Placental epithelial cell (primary cell): ENCODE measurements around the gene PCDHB7. TPM values are rescaled to one million over a fixed set of nuclear protein-coding genes. Genes with fewer than 3 reads are reported as not detected.

Experiments used
- total RNA-seq: library from RNA; depleted of rRNA; stranded (reverse); fragments of >200 nt; gene quantifications from 2 replicates; pipeline ENCODE4 v1.2.3, GENCODE V29; 2012

The PCDHB7 gene
- total RNA-seq: 0.22 and 0.79 TPM in 2 replicates

GRCh38 chr5:141172381-141173204 is at the start of gene PCDHB7:
Gene PCDHB7, plus strand, starts transcription at chr5:141172644. Its CDS starts 192 bp downstream, at chr5:141172836.

GRCh38 chr5:141135030-141135717 is 37.3 kb upstream of the PCDHB7 start, which contains the start of gene PCDHB5:
Gene PCDHB5, plus strand, starts transcription at chr5:141135206. Its CDS starts 229 bp downstream, at chr5:141135435.

GRCh38 chr5:141149812-141150211 is 22.6 kb upstream of the PCDHB7 start, which contains the start of gene PCDHB6:
Gene PCDHB6, plus strand, starts transcription at chr5:141150057. Its CDS starts 201 bp downstream, at chr5:141150258.

GRCh38 chr5:141177577-141178191 is 5.2 kb downstream of the PCDHB7 start, which contains the start of gene PCDHB8:
Gene PCDHB8, plus strand, starts transcription at chr5:141177790. Its CDS starts 245 bp downstream, at chr5:141178035.

GRCh38 chr5:141182248-141182647 is 9.8 kb downstream of the PCDHB7 start, which contains the start of gene PCDHB16:
Gene PCDHB16, plus strand, starts transcription at chr5:141182387. Its CDS starts 173 bp downstream, at chr5:141182560.

GRCh38 chr5:141186897-141187512 is 14.6 kb downstream of the PCDHB7 start, which contains the start of gene PCDHB9:
Gene PCDHB9, plus strand, starts transcription at chr5:141187161. Its CDS starts 158 bp downstream, at chr5:141187319.

DNA sequence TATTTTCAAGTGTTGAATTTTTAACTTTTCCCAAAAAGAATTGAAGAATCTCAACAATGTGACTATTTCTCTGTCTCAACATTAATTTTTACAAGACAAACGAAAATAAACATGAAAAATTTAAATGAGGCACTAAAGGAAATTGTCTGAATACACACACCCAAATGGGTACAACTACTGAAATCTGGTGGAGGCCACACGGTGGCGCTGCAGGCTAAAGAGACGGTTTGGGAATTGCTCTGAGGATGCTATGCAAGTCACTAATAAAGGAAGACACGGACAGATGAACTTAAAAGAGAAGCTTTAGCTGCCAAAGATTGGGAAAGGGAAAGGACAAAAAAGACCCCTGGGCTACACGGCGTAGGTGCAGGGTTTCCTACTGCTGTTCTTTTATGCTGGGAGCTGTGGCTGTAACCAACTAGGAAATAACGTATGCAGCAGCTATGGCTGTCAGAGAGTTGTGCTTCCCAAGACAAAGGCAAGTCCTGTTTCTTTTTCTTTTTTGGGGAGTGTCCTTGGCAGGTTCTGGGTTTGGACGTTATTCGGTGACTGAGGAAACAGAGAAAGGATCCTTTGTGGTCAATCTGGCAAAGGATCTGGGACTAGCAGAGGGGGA is 19.8 kb downstream of the PCDHB7 start, which contains the start of gene PCDHB10:
Gene PCDHB10, plus strand, starts transcription at position 244 of the 616 bp plus-strand sequence. Its CDS starts 200 bp downstream, at position 444.

DNA sequence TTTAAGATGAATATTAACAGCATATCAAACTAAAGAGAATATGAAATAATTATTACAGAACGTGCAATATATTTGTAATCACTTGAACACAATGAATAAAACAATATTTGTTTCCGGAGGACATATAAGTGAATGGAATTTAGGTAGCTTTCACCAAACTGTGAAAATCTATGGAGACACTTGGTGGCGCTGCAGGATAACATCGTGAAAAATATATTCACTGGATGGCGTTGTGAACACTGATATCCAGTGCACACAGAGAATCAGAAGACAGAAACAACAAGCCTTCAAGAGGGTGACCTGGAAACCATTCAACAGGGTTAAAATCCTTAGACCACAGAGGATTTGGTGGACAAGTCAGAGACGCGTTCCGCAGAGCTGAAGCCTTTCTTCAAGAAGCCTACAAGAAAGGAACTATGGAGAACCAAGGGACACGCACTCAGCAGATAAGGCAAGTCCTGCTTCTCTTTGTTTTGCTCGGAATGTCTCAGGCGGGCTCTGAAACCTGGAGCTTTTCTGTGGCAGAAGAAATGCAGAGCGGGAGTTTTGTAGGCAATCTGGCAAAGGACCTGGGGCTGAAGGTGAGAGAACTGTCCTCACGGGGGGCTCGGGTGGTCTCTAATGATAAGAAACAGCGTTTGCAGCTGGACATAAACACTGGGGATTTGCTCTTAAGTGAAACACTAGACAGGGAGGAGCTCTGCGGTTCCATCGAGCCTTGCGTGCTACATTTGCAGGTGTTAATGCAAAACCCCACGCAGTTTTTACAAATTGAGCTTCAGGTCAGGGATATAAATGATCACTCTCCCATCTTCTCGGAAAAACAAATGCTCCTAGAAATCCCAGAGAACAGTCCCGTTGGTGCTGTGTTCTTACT is 27.2 kb downstream of the PCDHB7 start, which contains the start of gene PCDHB11:
Gene PCDHB11, plus strand, starts transcription at position 269 of the 877 bp plus-strand sequence. Its CDS starts 148 bp downstream, at position 417.

GRCh38 chr5:141208478-141208877 is 36.0 kb downstream of the PCDHB7 start, which contains the start of gene PCDHB12:
Gene PCDHB12, plus strand, starts transcription at chr5:141208719. Its CDS starts 189 bp downstream, at chr5:141208908.

GRCh38 chr5:141213656-141214339 is 41.4 kb downstream of the PCDHB7 start, which contains the start of gene PCDHB13:
Gene PCDHB13, plus strand, starts transcription at chr5:141213919. Its CDS starts 205 bp downstream, at chr5:141214124.

GRCh38 chr5:141223112-141223783 is 50.8 kb downstream of the PCDHB7 start, which contains the start of gene PCDHB14:
Gene PCDHB14, plus strand, starts transcription at chr5:141223343. Its CDS starts 163 bp downstream, at chr5:141223506.

Other genes with a start within 250 kb of the PCDHB7 start
- gene PCDHAC1, start 246.3 kb upstream of the PCDHB7 start, total RNA-seq: 0.39 TPM in 1 of 2 replicates, not detected in the other
- 0.39 TPM in 1 of 2 replicates, not detected in the other for gene PCDHAC2, start 206.2 kb upstream of the PCDHB7 start, total RNA-seq
- not detected in 2 replicates for gene PCDHB1, start 121.3 kb upstream of the PCDHB7 start, total RNA-seq
- 0.39 and 1.2 TPM in 2 replicates for gene PCDHB2, start 78.0 kb upstream of the PCDHB7 start, total RNA-seq
- 0.11 and 0.39 TPM in 2 replicates for gene PCDHB3, start 72.2 kb upstream of the PCDHB7 start, total RNA-seq
- 0.22 and 0.39 TPM in 2 replicates for gene PCDHB4, start 50.8 kb upstream of the PCDHB7 start, total RNA-seq
- gene PCDHB5, start 37.4 kb upstream of the PCDHB7 start, total RNA-seq: under 0.01 and 0.54 TPM in 2 replicates
- gene PCDHB6, start 22.6 kb upstream of the PCDHB7 start, total RNA-seq: 0.11 and 0.39 TPM in 2 replicates
- under 0.01 TPM in 1 of 2 replicates, not detected in the other for gene PCDHB8, start 5.1 kb downstream of the PCDHB7 start, total RNA-seq
- under 0.01 and 0.11 TPM in 2 replicates for gene PCDHB16, start 9.7 kb downstream of the PCDHB7 start, total RNA-seq
- gene PCDHB9, start 14.5 kb downstream of the PCDHB7 start, total RNA-seq: 0.54 TPM in 1 of 2 replicates, not detected in the other
- gene PCDHB10, start 19.7 kb downstream of the PCDHB7 start, total RNA-seq: 0.39 TPM in 1 of 2 replicates, not detected in the other
- gene PCDHB11, start 27.0 kb downstream of the PCDHB7 start, total RNA-seq: 0.39 TPM in 1 of 2 replicates, not detected in the other
- under 0.01 and 0.11 TPM in 2 replicates for gene PCDHB12, start 36.1 kb downstream of the PCDHB7 start, total RNA-seq
- gene PCDHB13, start 41.3 kb downstream of the PCDHB7 start, total RNA-seq: 0.43 and 0.79 TPM in 2 replicates
- gene PCDHB14, start 50.7 kb downstream of the PCDHB7 start, total RNA-seq: 0.22 and 1.2 TPM in 2 replicates
- gene PCDHB15, start 72.8 kb downstream of the PCDHB7 start, total RNA-seq: 0.11 and 0.39 TPM in 2 replicates
- gene SLC25A2, start 131.4 kb downstream of the PCDHB7 start, total RNA-seq: 0.22 and 0.39 TPM in 2 replicates
- 49.9 and 60.9 TPM in 2 replicates for gene TAF7, start 148.1 kb downstream of the PCDHB7 start, total RNA-seq
- gene PCDHGA1, start 157.9 kb downstream of the PCDHB7 start, total RNA-seq: 0.22 and 0.39 TPM in 2 replicates
- 0.43 and 1.2 TPM in 2 replicates for gene PCDHGA2, start 166.1 kb downstream of the PCDHB7 start, total RNA-seq
- 0.33 and 1.2 TPM in 2 replicates for gene PCDHGA3, start 171.2 kb downstream of the PCDHB7 start, total RNA-seq
- 0.98 and 2.0 TPM in 2 replicates for gene PCDHGB1, start 177.5 kb downstream of the PCDHB7 start, total RNA-seq
- 1.5 and 2.7 TPM in 2 replicates for gene PCDHGA4, start 182.4 kb downstream of the PCDHB7 start, total RNA-seq
- gene PCDHGB2, start 187.3 kb downstream of the PCDHB7 start, total RNA-seq: 0.33 and 2.4 TPM in 2 replicates
- 0.43 and 1.6 TPM in 2 replicates for gene PCDHGA5, start 191.5 kb downstream of the PCDHB7 start, total RNA-seq
- 3.1 and 5.9 TPM in 2 replicates for gene PCDHGB3, start 197.6 kb downstream of the PCDHB7 start, total RNA-seq
- gene PCDHGA6, start 201.2 kb downstream of the PCDHB7 start, total RNA-seq: 2.6 and 3.9 TPM in 2 replicates
- 2.8 and 5.5 TPM in 2 replicates for gene PCDHGA7, start 210.1 kb downstream of the PCDHB7 start, total RNA-seq
- gene PCDHGB4, start 215.1 kb downstream of the PCDHB7 start, total RNA-seq: 12.0 and 13.0 TPM in 2 replicates
- gene PCDHGA8, start 220.0 kb downstream of the PCDHB7 start, total RNA-seq: 1.2 and 3.5 TPM in 2 replicates
- gene PCDHGB5, start 225.3 kb downstream of the PCDHB7 start, total RNA-seq: 13.7 and 15.4 TPM in 2 replicates
- 4.3 and 5.7 TPM in 2 replicates for gene PCDHGA9, start 230.1 kb downstream of the PCDHB7 start, total RNA-seq
- gene PCDHGB6, start 235.4 kb downstream of the PCDHB7 start, total RNA-seq: 2.3 and 3.1 TPM in 2 replicates
- gene PCDHGA10, start 240.3 kb downstream of the PCDHB7 start, total RNA-seq: 4.4 and 9.4 TPM in 2 replicates
- 1.8 and 7.5 TPM in 2 replicates for gene PCDHGB7, start 245.0 kb downstream of the PCDHB7 start, total RNA-seq
- gene PCDHGA11, start 248.4 kb downstream of the PCDHB7 start, total RNA-seq: 6.2 and 9.0 TPM in 2 replicates